RWPE1 (cell line): ENCODE results near the gene ZMYND12.
"Not testable (repeated sequence)": the region's sequence is repeated elsewhere in the genome, so short reads cannot be mapped to it uniquely, and the experiment has no call there.

Experiments
- CTCF ChIA-PET: fragments of 350-600 bp; sonication (Branson Sonifier 250); formaldehyde crosslinking; extraction: SDS; loops from one replicate; lab custom pipeline; 2021; lab: Yijun Ruan, JAX
- POLR2A ChIA-PET: fragments of 400-600 bp; formaldehyde crosslinking; extraction: SDS; loops from one replicate; lab custom pipeline; 2020; ENCODE audit warnings: antibody characterized with exemption; ENCODE audit not compliant: low non-redundant PET; lab: Yijun Ruan, JAX
- DNase-seq: peaks from one replicate; pipeline ENCODE4 v3.0.0; 2012; ENCODE audit warnings: low spot score
- H3K27ac ChIP-seq: fragments of 450-650 bp; 2 replicates; pipeline ENCODE4 v1.5.1; 2017
- TF ChIP-seq, protein P1 (sequence below): fragments of 450-650 bp; conservative IDR thresholded peaks from 2 replicates; pipeline ENCODE4 v1.5.1; 2017; ENCODE audit warnings: low read depth, mild to moderate bottlenecking

Gene ZMYND12

DNA sequence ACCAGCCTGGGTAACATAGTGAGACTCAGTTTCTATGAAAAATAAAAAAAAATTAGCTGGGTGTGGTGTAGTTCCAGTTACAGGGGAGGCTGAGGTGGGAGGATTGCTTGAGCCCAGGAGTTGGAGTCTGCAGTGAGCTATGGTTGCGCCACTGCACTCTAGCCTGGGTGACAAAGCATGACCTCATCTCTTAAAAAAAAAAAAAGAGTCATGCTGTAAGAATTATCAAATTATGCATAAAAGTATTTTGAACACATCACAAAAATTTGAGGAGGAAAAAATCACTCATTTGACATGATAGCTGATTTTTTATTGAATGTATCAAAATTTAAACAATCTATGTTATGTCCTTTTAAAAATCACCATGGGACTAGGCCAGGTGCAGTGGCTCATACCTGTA is 25.1 kb upstream of the ZMYND12 start:
- H3K27ac ChIP-seq, result no peak overlapping the region
- POLR2A ChIA-PET, result no interaction called here
- TF ChIP-seq, protein P1, sequence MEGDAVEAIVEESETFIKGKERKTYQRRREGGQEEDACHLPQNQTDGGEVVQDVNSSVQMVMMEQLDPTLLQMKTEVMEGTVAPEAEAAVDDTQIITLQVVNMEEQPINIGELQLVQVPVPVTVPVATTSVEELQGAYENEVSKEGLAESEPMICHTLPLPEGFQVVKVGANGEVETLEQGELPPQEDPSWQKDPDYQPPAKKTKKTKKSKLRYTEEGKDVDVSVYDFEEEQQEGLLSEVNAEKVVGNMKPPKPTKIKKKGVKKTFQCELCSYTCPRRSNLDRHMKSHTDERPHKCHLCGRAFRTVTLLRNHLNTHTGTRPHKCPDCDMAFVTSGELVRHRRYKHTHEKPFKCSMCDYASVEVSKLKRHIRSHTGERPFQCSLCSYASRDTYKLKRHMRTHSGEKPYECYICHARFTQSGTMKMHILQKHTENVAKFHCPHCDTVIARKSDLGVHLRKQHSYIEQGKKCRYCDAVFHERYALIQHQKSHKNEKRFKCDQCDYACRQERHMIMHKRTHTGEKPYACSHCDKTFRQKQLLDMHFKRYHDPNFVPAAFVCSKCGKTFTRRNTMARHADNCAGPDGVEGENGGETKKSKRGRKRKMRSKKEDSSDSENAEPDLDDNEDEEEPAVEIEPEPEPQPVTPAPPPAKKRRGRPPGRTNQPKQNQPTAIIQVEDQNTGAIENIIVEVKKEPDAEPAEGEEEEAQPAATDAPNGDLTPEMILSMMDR, result no peak
- CTCF ChIA-PET, result interaction anchor here (0.7 kb wide), 2 partner anchors 40 to 214 kb away, joined by 3 read pairs; no protein-coding TSS in a partner anchor
- DNase-seq, result no peak

- ChIA-PET POLR2A (no interaction called here), CTCF (interaction anchor here (0.7 kb wide), 1 partner anchor 17 kb away, joined by 4 read pairs; no protein-coding TSS in a partner anchor)
- DNase-seq, result peak; percentile 28
- H3K27ac ChIP-seq, result no peak overlapping the region
- TF ChIP-seq, protein P1, result no peak
These were observed 23.8 kb upstream of the ZMYND12 start for GRCh38 chr1:42479621-42480020.

DNA sequence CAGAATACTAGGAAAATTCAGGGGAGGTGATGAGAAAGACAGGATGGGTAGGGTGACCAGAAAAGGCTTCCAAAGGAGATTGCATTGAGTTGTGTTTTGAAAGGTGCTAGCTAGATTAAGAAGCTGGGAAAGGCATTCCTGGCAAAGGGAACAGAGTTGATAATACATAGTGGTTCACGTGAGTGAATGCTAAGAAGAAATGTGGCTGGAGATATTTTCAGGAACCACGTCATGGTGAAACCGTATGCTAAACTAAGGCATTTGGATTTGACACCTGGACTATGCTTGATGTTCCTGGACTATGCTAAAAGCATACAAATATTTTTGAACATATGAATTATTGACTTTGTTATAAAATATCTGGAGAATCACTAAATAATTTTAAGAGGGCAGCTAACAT is 22.0 kb upstream of the ZMYND12 start:
- POLR2A ChIA-PET, result no interaction called here
- DNase-seq, result no peak
- H3K27ac ChIP-seq, result no peak overlapping the region
- TF ChIP-seq, protein P1, result no peak
- CTCF ChIA-PET, result no interaction called here

DNA sequence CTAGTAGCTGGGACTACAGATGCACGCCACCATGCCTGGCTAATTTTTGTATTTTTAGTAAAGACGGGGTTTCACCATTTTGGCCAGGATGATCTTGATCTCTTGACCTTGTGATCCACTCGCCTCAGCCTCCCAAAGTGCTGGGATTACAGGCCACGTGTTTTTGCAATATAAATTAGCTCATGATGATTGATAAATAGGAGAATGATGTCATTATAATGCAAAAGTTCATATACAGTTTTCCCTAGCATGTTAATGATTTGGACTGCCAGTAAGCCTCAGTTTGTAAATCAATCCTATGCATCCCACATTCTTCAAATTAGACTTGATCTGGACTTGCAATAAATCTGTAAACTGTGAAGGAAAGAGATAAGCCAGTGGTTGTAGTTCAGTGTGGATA is 21.5 kb upstream of the ZMYND12 start:
- DNase-seq, H3K27ac ChIP-seq, CTCF ChIA-PET, POLR2A ChIA-PET: not testable (repeated sequence)

DNA sequence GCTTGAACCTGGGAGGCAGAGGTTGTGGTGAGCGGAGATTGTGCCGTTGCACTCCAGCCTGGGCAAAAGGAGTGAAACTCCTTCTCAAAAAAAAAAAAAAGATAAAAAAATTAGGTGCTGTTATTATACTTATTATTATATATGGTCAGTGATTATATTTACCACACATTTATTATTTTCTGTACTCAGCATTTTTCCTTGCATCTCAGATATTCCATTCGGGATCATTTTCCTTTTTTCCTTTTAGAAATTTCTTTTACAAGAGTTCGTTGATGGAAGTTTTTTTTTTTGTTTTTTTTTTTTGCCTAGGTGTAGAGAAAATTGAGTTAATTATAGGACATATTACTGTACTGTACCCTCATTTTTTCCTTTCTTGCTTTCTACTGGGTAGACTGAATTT is 20.8 kb upstream of the ZMYND12 start:
- TF ChIP-seq, protein P1, result no peak
- DNase-seq, result no peak
- CTCF ChIA-PET, result interaction anchor here (1.0 kb wide), 1 partner anchor 9 kb away, joined by 3 read pairs; no protein-coding TSS in a partner anchor
- H3K27ac ChIP-seq, result no peak overlapping the region
- POLR2A ChIA-PET, result no interaction called here

- POLR2A ChIA-PET, result no interaction called here
- no peak for DNase-seq
- CTCF ChIA-PET, result no interaction called here
- TF ChIP-seq, protein P1, result no peak
- no peak overlapping the region for H3K27ac ChIP-seq
These were observed 13.9 kb upstream of the ZMYND12 start for GRCh38 chr1:42469727-42470126.

GRCh38 chr1:42466030-42466429 is 10.2 kb upstream of the ZMYND12 start:
- DNase-seq, result no peak
- ChIA-PET POLR2A (no interaction called here), CTCF (no interaction called here)
- TF ChIP-seq, protein P1, result no peak
- no peak overlapping the region for H3K27ac ChIP-seq
